BJ (cell line): ENCODE results near the gene CCDC158. TPM values are rescaled to one million over a fixed set of nuclear protein-coding genes. Genes with fewer than 3 reads are reported as not detected.

ENCODE experiments used
- CTCF ChIA-PET: fragments of 350-600 bp; formaldehyde crosslinking; extraction: SDS; loops from one replicate; lab custom pipeline; 2021; ENCODE audit warnings: antibody characterized with exemption, inconsistent platforms; lab: Yijun Ruan, JAX
- POLR2A ChIA-PET: fragments of 300-600 bp; sonication (Branson Sonifier 250); formaldehyde crosslinking; extraction: SDS; loops from one replicate; lab custom pipeline; 2021; ENCODE audit warnings: antibody characterized with exemption; lab: Charles Lee
- DNase-seq: peaks from one replicate; pipeline ENCODE4 v3.0.0-alpha.2; 2011; ENCODE audit warnings: low read depth
- H3K27me3 ChIP-seq: 2 replicates; pipeline ENCODE4 v1.6.0; 2011; ENCODE audit warnings: low read length; ENCODE audit not compliant: control insufficient read depth, insufficient read depth
- H3K36me3 ChIP-seq: 2 replicates; pipeline ENCODE4 v1.5.1; 2011; ENCODE audit warnings: low read length; ENCODE audit not compliant: control insufficient read depth, insufficient read depth
- H3K4me3 ChIP-seq: 2 replicates; pipeline ENCODE4 v1.5.1; 2011; ENCODE audit warnings: low read depth, mild to moderate bottlenecking, control low read depth, low read length
- CTCF ChIP-seq: IDR thresholded peaks from 2 replicates; pipeline ENCODE4 v1.5.1; 2011; ENCODE audit warnings: low read depth, mild to moderate bottlenecking, control low read depth, inconsistent platforms, low read length, moderate library complexity; ENCODE audit not compliant: insufficient read depth
- polyA minus RNA-seq: library from RNA; depleted of rRNA, polyadenylated mRNA; stranded (reverse); fragments of >200 nt; gene quantifications from 2 replicates; pipeline ENCODE4 v1.2.3, GENCODE V29; 2011; rRNA and poly(A)+ RNA removed
- polyA plus RNA-seq: library from polyadenylated mRNA; depleted of rRNA; stranded (reverse); fragments of >200 nt; gene quantifications from 2 replicates; pipeline ENCODE4 v1.2.3, GENCODE V29; 2011; rRNA removed

CCDC158 gene
- 0.10 and 0.11 TPM in 2 replicates for polyA plus RNA-seq
- polyA minus RNA-seq, result 0.05 TPM in 1 of 2 replicates, not detected in the other

GRCh38 chr4:76420762-76421581 lies at the start of gene CCDC158:
TSS of gene CCDC158 (minus strand) at chr4:76421141. CDS start at chr4:76403207, 17,934 bp downstream.
- Histone ChIP-seq H3K36me3 (no peaks in the 10 kb centered on the region), H3K27me3 (peaks cover 7% of the 10 kb centered on the region), H3K4me3 (peak within 1 kb of the TSS; percentile 52)
- POLR2A ChIA-PET, result interaction anchor here (0.8 kb wide), 1 partner anchor 114 kb away, joined by 3 read pairs; no protein-coding TSS in a partner anchor
- peak; percentile 11; the same call in 1 of the 2 replicates for TF ChIP-seq CTCF
- no peak for DNase-seq
- CTCF ChIA-PET, result interaction anchor here (1.2 to 2.0 kb wide), 4 partner anchors 8 to 241 kb away, joined by 3 to 7 read pairs (median 4); partner anchors contain the start of gene SHROOM3

DNA sequence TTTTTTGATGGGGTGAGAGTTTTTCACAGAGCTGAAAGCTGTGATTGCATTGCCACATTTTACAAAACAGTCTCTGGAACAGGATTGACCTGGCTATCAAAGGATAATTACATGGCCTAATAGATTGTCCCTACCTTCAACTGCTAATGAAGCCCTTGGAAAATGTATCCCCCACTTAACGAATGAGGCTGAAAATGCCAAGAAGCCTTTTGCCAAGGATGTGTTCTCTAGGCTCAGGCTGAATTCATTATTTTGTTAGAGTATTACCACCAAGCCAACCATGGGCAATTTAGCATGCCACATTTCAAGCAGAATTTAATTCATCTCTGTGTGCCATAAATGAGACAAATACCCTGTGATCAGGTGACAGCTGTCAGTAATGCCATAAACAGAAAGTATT lies 49.6 kb upstream of the CCDC158 start:
- Histone ChIP-seq H3K4me3 (no peak overlapping the region), H3K36me3 (no peaks in the 10 kb centered on the region), H3K27me3 (no peaks in the 10 kb centered on the region)
- POLR2A ChIA-PET, result no interaction called here
- CTCF ChIA-PET, result interaction anchor here (1.6 kb wide), 1 partner anchor 34 kb away, joined by 6 read pairs; no protein-coding TSS in a partner anchor
- no peak for TF ChIP-seq CTCF
- no peak for DNase-seq

DNA sequence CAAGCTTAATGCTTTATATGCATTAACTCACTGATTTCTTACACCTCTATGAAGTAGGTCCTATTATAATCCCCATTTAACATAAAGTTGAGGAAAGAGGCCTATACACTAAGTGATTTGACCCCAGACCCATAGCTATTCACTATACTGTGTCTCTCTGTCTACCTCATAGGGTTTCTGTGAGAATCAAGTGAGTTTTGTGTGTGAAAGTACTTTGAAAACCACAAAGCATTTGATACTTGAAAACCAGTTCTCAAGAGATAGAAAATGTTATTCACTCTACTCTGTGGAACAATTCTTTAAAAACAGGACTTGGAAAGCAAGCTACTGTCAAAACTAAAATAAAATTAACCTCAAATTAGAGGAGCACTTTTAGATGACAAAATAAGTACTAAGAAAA lies 49.1 kb upstream of the CCDC158 start:
- no peaks in the 10 kb centered on the region for H3K36me3 ChIP-seq
- DNase-seq, result no peak
- no peak for TF ChIP-seq CTCF
- POLR2A ChIA-PET, result no interaction called here
- no peak overlapping the region for H3K4me3 ChIP-seq
- H3K27me3 ChIP-seq, result no peaks in the 10 kb centered on the region
- CTCF ChIA-PET, result interaction anchor here (1.6 kb wide), 1 partner anchor 35 kb away, joined by 6 read pairs; no protein-coding TSS in a partner anchor

GRCh38 chr4:76463568-76463967 lies 42.6 kb upstream of the CCDC158 start:
- Histone ChIP-seq H3K27me3 (no peaks in the 10 kb centered on the region), H3K4me3 (no peak overlapping the region), H3K36me3 (no peaks in the 10 kb centered on the region)
- POLR2A ChIA-PET, result no interaction called here
- no peak for TF ChIP-seq CTCF
- CTCF ChIA-PET, result no interaction called here
- DNase-seq, result no peak

DNA sequence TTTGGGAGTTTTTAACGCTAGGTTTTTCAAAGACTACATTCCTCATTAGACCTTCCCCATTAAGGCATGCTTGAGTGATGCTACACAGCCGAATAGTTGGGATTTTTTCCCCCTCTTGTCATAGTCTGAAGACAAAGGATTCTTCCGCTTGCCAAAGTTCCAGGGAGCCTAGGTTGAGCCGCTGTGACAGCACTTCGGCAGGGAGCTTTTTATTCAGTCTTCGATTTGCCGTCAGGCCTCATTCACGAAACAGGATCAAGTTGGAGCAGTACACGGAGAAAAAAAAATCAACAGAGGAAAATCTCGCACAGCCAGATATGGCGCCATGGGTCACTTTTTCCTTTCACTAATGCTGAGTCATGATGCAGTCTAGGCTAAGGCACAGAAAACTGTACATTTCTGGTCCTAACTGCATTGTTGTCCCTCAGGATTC lies 38.4 kb upstream of the CCDC158 start:
- Histone ChIP-seq H3K4me3 (no peak overlapping the region), H3K36me3 (no peaks in the 10 kb centered on the region), H3K27me3 (no peaks in the 10 kb centered on the region)
- TF ChIP-seq CTCF, result no peak
- POLR2A ChIA-PET, result no interaction called here
- DNase-seq, result no peak
- CTCF ChIA-PET, result no interaction called here
